Kidney (tissue), 14 donors: ENCODE measurements around the gene PALD1. TPM values are rescaled to one million over a fixed set of nuclear protein-coding genes. Genes with fewer than 3 reads are reported as not detected.

Experiments
- DNase-seq, 5 donors: peaks; one replicate each; pipeline ENCODE4 v3.0.0-alpha.2; 2013 to 2020
- FAIRE-seq: peaks from 2 replicates; lab custom pipeline; 2012; peaks lifted over from hg19 to GRCh38; lab: Jason Lieb, UNC
- H3K27ac ChIP-seq, 2 donors: one replicate each; pipeline ENCODE4 v1.7.0; 2013; ENCODE audit warnings: low read depth in 2 of 2, low read length in 2 of 2, inconsistent platforms in 1 of 2
- H3K27me3 ChIP-seq: one replicate; pipeline ENCODE4 v1.7.1; 2013; ENCODE audit warnings: low read length, inconsistent platforms; ENCODE audit not compliant: control insufficient read depth, insufficient read depth
- H3K36me3 ChIP-seq, 3 donors: one replicate each; pipeline versions ENCODE4 v1.7.0 to v1.7.1; 2013; ENCODE audit warnings: low read length in 3 of 3, control low read depth in 1 of 3, inconsistent platforms in 1 of 3; ENCODE audit not compliant: insufficient read depth in 3 of 3, control insufficient read depth in 2 of 3
- H3K4me1 ChIP-seq, 3 donors: one replicate each; pipeline versions ENCODE4 v1.7.0 to v1.7.1; 2013; ENCODE audit warnings: low read length in 3 of 3, inconsistent platforms in 1 of 3, low read depth in 1 of 3; ENCODE audit not compliant: control insufficient read depth in 2 of 3, insufficient read depth in 2 of 3
- H3K4me3 ChIP-seq, 3 donors: one replicate each; pipeline versions ENCODE4 v1.7.0 to v1.8.1; 2013; ENCODE audit warnings: low read length in 3 of 3, control low read depth in 1 of 3, inconsistent platforms in 1 of 3
- H3K9ac ChIP-seq, 3 donors: one replicate each; pipeline versions ENCODE4 v1.7.0 to v1.7.1; 2013; ENCODE audit warnings: low read length in 3 of 3, control low read depth in 1 of 3, inconsistent platforms in 1 of 3
- H3K9me3 ChIP-seq, 3 donors: one replicate each; pipeline versions ENCODE4 v1.7.0 to v1.7.1; 2013; ENCODE audit warnings: low read length in 3 of 3, control low read depth in 1 of 3, inconsistent platforms in 1 of 3; ENCODE audit not compliant: control insufficient read depth in 2 of 3, insufficient read depth in 1 of 3
- intact Hi-C: fragments of 100-400 bp; cut with DNase I; formaldehyde crosslinking; loops from one replicate; pipeline ENCODE4 v1.11.1; 2022
- polyA plus RNA-seq: library from polyadenylated mRNA; stranded (reverse); fragments of 350-450 nt; fragmentation: Illumina TruSeq; extraction: RNeasy Lipid Tissue Mini Kit (QIAGEN cat#74804); gene quantifications from one replicate; pipeline ENCODE4 v1.2.3, GENCODE V29; 2014; ENCODE audit warnings: low read depth, low replicate concordance; ENCODE audit not compliant: insufficient read depth
- total RNA-seq: library from RNA; stranded (reverse); fragmentation: NEBNext Ultra II Directional; extraction: Animal tissue kit (Norgen Biotek cat#: 25700); gene quantifications from one replicate; pipeline ENCODE4 v1.2.1, GENCODE V29; 2021
- TF ChIP-seq, protein P1 (sequence below): IDR thresholded peaks from 3 replicates; pipeline ENCODE4 v1.5.1; 2012; ENCODE audit warnings: mild to moderate bottlenecking, moderate library complexity, borderline replicate concordance; ENCODE audit not compliant: insufficient read depth; ENCODE audit errors: extremely low read depth
- donor health status: control.
- donor health status: control.
- donor health status: control.
- donor health status: control.
- donor health status: control.
- donor health status: DM: yes; HTN: yes; CAD: no.
- donor health status: Normal renal cell carcinoma (clear cell type).

The PALD1 gene
- total and polyA plus RNA-seq, 2 donors from 2014 or later = 3.0 to 14.4 TPM

GRCh38 chr10:70528741-70529362 is 50.3 kb downstream of the PALD1 start:
- TF ChIP-seq, protein P1, sequence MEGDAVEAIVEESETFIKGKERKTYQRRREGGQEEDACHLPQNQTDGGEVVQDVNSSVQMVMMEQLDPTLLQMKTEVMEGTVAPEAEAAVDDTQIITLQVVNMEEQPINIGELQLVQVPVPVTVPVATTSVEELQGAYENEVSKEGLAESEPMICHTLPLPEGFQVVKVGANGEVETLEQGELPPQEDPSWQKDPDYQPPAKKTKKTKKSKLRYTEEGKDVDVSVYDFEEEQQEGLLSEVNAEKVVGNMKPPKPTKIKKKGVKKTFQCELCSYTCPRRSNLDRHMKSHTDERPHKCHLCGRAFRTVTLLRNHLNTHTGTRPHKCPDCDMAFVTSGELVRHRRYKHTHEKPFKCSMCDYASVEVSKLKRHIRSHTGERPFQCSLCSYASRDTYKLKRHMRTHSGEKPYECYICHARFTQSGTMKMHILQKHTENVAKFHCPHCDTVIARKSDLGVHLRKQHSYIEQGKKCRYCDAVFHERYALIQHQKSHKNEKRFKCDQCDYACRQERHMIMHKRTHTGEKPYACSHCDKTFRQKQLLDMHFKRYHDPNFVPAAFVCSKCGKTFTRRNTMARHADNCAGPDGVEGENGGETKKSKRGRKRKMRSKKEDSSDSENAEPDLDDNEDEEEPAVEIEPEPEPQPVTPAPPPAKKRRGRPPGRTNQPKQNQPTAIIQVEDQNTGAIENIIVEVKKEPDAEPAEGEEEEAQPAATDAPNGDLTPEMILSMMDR = no peak

DNA sequence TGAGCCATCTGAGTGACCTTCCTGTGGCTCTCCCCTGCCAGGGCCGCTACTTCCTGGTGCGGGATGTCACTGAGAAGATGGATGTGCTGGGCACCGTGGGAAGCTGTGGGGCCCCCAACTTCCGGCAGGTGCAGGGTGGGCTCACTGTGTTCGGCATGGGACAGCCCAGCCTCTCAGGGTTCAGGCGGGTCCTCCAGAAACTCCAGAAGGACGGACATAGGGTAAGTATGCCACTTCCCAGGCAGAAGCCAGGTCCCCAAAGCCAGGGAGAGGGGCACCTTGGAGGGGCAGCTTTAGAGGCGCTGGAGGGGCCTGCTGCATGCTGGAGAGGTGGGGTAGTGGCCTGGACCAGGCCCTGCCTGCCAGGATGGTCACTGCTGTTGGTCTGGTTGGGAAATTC is 51.3 kb downstream of the PALD1 start:
- Histone ChIP-seq H3K27me3 (no peaks in the 10 kb centered on the region), H3K4me3 (no peak overlapping the region), H3K36me3 (no peaks in the 10 kb centered on the region), H3K9ac (no peak overlapping the region), H3K27ac (no peak overlapping the region), H3K9me3 (no peaks in the 10 kb centered on the region), H3K4me1 (no peaks in the 10 kb centered on the region)
- DNase-seq (no peak), FAIRE-seq (no peak)
- intact Hi-C loops = no loop called here
- TF ChIP-seq, protein P1 = no peak

More at GRCh38 chr10:70528741-70529362, 50.3 kb downstream of the PALD1 start:
- intact Hi-C loops = no loop called here
- Histone ChIP-seq H3K27ac (no peak overlapping the region), H3K4me3 (no peak overlapping the region), H3K4me1 (no peaks in the 10 kb centered on the region), H3K9me3 (no peaks in the 10 kb centered on the region), H3K27me3 (no peaks in the 10 kb centered on the region), H3K36me3 (no peaks in the 10 kb centered on the region), H3K9ac (no peak overlapping the region)
- DNase-seq (peak in 3 of 5 donors; percentile 39 to 76 (median 65)), FAIRE-seq (no peak)

GRCh38 chr10:70530315-70530714 is 51.7 kb downstream of the PALD1 start:
- no peak overlapping the region for H3K4me3 ChIP-seq
- H3K4me1 ChIP-seq = no peaks in the 10 kb centered on the region
- TF ChIP-seq, protein P1 = no peak
- intact Hi-C loops = no loop called here
- FAIRE-seq (no peak), DNase-seq (no peak)
- H3K9me3 ChIP-seq = no peaks in the 10 kb centered on the region
- H3K27me3 ChIP-seq = no peaks in the 10 kb centered on the region
- H3K27ac ChIP-seq = no peak overlapping the region
- H3K9ac ChIP-seq = no peak overlapping the region
- H3K36me3 ChIP-seq = no peaks in the 10 kb centered on the region
